GM21737 (cell line): ENCODE results near the gene MTHFS.
"Not testable (repeated sequence)": the region's sequence is repeated elsewhere in the genome, so short reads cannot be mapped to it uniquely, and the experiment has no call there.

Source experiments
- ATAC-seq: cut with Tn5 transposase; IDR thresholded peaks from one replicate; pipeline ENCODE4 v1.9.1; 2021; ENCODE audit warnings: mild to moderate bottlenecking, moderate library complexity; ENCODE audit not compliant: unreplicated experiment

MTHFS gene

DNA sequence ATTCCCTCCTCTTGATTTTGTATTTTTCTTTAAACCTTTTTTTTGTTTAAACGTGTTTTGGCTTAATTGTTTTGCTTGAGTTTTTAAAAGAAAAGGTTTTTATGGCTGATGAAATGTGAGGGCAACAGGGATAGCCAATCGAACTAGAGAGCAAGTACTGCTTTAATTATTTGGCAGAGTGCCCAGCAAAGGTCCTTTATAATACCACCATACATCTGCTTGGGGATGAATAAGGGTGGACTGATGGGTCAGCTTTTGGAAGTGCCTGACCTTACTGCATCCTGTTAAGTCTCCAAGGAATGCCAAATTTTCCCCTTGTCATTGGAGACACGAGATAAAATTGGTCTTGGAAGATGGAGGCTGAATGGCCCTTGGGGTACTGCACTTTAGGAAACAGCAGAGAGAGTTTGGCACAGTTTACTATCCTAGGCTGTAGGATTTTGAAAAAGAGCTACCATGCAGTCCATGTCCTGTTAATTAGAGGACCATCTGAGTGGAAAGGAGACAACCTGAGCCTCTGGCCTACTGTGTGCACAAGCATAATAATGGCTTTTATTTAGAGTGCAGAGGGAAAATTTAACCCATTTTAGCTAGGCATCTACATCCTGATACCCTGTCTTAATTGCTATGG is 19.8 kb upstream of the MTHFS start:
- ATAC-seq = no peak

DNA sequence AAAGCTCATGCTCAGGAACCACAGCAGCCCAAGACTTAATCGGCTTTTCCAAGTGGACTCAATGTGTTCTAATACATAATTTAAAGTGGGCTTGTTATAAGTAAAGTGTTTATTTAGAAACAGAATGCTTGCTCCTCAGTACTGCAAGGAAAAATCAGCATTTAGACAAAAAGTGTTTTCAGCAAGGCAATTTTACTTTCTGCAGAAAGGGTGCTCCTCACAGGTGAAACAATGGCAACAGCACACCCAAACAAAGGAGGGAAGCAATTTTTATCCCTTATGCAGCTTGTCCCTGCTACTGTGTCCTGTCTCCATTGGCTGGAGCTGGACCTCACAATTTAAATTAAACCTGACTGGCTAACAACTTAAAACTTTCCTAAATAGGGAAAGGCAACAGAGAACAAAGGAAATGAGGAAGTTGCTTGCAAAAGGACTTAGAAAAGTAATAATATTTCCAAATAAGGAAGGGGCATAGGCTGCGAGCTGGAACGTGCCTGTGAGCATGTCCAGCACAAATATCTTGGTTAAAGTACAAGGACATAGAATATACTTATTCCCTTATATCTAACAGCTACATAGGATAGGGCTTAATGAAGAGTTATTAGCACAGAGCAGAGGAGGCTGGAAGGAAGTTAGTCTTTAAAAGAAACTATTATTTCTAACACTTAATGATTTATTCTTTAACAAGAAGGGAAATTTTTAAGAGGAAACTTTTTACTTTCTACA is 19.1 kb upstream of the MTHFS start:
- not testable (repeated sequence) for ATAC-seq

DNA sequence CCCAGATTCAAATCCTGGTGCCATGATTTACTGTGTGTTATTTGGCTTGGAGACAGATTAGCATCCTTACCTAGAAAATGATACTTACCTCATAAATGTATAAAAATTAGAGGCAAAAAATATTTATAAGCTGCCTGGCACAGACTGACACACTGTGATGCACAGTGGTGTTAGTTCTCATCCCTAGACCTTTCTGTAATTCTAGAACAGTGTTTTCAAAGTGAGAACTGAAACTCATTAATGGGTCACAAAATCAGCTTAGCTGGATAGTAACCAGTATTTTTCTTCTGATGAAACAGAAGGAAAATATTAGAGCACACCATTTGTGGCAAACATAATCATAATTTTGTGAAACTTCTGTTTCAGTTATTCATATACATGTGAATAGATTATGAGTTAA is 17.9 kb upstream of the MTHFS start:
- no peak for ATAC-seq

DNA sequence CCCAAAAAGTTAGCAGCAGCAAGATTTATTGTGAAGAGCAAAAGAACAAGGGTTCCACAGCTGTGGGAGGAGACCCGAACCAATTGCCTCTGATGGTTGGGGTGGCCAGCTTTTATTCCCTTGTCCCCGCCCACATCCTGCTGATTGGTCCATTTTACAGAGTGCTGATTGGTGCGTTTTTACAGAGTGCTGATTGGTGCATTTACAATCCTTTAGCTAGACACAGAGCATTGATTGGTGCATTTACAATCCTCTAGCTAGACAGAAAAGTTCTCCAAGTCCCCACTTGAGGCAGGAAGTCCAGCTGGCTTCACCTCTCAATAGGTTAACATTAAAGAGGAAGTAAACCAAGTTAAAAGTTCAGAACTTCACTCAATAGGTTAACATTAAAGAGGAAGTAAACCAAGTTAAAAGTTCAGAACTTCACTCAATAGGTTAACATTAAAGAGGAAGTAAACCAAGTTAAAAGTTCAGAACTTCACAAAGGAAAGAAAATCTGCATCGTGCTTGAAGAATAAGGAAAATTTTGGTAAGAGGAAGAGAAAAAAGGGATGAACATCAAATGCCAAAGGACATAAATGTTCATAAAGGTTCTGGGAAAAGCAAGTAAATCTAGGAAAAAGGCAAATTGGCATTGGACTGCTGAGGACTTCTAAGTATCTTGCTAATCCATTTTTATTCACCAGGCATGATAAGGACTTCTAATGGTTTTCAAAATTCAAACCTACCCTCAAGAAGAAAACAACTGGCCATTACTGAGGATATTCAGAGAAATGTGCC is 12.9 kb upstream of the MTHFS start:
- peak; percentile 76 for ATAC-seq

DNA sequence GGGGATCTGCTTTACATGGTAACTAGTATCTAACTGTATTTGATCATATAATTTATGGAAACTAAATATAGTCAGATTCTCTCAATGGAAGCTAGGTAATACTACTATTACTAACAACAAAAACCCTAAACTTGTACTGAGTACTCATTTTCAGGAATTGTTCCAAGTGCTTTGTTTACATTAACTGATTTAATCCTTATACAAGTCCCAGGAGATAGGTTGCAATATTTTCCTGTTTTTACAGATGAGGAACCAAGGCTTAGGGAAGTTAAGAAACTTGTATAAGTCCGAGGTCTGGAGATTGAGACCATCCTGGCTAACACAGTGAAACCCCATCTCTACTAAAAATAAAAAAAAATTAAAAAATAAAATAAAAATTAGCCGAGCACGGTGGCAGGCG is 7.5 kb upstream of the MTHFS start:
- ATAC-seq = no peak

DNA sequence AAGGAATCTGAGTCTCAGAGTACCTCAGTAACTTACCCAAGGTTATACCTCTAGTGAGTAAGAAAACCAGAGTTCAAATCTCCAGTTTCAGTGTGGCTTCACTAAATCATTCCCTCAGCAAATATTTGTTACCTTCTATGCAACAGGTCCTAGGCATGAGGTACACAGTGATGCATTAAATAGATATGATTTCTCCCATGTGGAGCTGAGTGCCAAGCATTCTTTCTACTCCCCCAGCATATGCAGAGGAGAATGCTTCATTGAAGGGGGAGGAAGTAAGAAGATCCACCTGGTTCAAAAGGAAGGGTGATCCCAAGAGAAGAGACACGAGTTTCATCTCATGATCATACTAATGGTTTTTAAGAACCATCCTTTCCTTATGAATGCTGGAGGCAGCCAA is 6.8 kb upstream of the MTHFS start:
- ATAC-seq = no peak

DNA sequence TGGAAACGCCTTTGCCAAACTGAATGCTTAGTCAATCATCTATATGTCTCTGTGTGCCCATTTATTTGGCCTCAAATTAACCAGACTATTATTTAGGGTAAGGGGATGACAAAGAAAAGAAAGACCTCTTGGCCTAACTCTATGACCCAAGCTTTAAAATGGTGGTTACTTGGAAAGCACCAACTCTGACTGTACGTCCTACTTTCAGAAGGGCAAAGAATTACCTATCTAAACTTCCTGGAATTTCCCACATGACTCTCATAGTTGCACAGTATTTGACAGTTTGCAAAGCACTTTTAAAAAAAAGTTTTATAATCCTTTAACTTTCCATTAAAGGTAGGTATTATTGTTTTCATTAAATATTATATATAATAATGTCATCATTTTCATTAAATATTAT is 6.3 kb upstream of the MTHFS start:
- ATAC-seq = no peak

DNA sequence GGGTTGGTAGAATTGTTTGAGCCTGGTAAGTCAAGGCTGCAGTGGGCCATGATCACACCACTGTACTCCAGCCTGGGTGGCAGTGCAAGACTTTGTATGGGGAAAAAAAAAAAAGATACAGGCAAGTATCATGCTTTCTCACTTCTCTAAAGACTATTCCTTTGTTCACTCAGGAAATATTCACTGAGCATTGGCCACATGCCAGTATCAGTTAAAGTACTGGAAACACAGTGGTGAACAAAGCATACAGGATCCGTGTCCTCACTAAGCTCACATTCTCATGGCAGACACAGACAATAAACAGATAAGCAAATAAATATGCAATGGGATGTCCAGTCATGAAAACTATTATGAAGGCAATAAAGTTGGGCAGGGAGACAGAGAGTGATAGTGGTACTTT is 5.1 kb upstream of the MTHFS start:
- ATAC-seq = peak; percentile 44

DNA sequence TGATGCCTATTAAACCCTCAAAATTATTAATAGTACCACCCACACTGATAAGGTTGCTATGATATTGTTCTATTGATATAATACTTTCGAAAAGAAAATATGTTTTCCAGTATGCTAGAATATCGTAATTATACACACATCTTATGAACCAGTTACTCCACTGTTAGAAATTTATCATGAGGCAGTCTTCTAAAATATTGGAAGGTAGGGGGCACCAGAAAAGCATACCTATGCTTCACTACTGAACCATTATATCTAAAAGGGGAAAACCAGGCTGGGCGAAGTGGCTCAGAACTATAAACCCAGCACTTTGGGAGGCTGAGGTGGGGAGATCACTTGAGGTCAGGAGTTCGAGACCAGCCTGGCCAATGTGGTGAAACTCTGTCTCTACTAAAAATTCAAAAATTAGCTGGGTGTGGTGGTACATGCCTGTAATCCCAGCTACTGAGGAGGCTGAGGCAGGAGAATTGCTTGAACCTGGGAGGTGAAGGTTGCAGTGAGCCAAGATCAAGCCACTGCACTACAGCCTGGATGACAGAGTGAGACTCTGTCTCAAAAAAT is 4.1 kb upstream of the MTHFS start:
- not testable (repeated sequence) for ATAC-seq

DNA sequence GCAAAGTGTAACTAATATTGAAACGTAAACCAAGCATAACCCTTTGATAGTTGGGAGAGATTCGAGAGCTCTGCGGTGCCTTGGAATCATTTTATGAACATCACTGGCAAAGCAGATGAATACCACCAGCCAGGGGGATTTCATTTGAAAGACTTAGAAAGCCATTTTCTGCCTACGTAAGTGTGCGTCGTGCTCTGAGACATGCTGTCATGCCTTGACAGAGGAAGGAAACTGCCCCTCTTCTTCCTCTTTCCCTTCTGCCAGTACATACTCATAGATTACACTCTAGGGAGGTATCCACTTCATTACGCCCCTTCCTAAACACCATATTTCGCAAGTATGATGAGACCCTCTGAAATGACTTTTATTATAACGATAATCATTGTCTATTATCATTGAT is 3.3 kb upstream of the MTHFS start:
- no peak for ATAC-seq

DNA sequence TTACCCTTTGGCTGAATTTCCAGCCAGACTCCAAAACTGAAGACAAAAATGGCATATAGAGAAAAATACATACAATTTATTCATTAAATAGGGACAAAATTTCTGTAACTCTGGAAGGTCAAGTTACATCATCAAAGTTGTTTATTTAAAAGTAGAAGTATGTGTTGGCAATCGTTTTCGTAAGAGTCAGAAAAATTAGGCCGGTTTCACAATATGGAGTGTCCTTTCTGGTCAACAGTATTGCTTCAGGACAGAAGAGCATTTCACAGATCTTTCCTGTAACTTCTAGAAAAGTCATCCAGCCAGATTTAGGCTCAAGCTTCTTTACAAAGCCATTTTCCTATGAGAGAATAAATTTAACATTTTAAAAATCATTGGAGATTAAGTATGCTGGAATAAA is 2.0 kb upstream of the MTHFS start:
- not testable (repeated sequence) for ATAC-seq

DNA sequence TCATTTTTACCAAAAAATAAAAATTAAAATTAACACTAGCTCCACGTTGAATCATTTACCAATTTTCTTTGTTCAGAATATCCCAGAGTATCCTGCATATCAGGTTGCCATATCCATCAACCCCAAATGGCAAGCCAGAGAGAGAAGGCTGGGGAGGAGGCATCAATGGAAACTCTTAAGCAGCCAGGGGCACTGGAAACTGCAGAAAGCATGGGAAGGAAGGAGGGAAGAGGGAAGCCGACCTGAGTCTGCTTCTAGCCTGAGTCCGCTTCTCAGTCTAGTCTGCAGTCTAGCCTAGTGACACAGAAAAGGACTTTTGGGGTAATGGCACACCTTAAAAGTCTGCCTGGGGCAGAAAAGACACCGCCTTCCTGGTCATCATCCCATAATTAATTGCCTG is 1.6 kb upstream of the MTHFS start:
- ATAC-seq = no peak

DNA sequence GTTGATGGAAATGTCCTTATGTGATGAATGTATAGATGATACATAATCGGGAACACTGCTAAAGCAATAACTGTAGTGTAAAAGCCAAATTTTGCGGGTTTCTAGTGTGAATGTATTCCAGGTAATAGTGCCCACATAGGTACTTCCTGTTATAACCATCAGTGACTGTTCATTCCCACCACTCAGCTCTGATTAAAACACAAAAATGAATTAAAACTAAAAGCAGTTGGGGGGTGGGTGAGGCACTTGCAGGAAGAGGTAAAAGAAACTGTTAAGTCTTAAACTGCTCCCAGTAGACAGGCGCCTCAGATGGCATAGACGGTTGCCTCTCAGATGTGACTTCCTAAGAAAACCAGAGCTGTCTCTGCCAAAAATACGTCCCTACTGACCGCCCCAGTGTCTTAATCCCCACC is 893 bp upstream of the MTHFS start:
- ATAC-seq = no peak

DNA sequence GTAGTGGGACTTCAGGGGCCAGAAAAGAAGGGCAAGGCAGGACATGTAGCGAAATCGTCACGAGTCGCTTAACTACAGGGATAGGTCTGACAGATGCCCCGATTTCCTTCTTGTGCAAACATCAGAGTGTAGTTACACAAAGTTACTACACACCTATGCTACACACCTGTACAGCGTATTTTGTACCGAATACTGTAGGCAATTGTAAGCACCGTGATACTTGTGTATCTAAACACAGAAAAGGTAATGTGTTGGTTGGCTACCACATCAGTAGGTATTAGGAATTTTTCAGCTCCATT is 515 bp upstream of the MTHFS start:
- no peak for ATAC-seq

DNA sequence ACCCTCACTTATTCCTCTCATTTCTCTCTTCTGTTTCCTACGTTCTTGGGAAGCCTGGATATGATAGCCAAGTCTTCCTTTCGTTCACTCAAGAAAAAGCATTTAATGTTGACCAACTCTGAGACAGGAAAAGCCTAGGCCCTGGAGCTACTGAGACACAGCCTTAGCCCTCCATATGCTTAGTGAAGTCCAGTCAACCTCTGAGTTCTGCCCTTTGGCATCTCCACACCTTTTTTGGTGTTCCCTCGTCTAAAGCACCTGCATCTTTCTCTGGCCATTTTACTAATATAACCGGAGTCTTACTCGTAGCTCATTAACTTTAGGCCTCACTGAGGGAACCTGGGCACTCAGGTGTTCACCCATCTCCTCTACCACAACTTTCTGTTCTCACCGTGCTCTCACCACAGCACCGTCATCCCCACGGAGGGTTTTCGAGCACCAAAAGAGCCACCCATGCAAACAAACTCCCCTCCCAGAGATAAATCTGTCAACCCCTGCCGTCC is 632 bp downstream of the MTHFS start:
- peak; percentile 25 for ATAC-seq

DNA sequence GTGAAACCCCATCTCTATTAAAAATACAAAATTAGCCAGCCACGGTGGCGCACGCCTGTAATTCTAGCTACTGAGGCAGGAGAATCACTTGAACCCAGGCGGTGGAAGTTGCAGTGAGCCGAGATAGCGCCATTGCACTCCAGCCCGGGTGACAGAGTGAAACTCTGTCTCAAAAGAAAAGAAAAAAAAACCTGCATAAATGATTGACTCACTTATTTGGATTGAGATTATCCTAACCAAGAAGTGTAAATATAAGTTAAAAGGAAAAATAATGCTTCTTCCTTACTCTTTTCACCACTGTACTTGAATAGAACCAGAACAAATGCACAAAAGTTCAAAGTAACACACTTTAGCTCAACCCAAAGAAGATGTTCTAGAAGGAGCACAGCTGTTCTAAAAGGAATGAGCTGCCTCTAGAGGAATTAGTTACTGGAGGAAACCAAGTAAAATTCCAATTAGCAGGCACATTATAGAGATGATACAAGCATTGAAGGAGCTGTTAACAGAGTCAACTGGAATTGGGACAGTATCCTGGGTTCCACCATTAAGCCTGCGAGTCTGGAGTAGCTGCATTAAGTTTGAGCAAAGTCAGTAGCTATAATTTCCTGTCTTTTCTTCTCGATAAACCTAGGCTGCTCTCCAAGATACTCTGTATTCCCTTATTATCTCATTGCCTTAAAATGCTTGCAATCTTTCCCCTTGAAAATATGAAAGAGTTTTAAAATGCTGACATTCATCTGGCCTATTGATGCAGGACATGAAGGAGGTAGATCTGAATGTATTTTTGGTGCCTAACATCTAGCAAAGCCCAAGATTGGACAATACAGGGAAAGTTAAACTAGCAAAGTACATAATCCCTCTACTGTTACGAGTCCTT is 9.5 kb downstream of the MTHFS start:
- no peak for ATAC-seq

DNA sequence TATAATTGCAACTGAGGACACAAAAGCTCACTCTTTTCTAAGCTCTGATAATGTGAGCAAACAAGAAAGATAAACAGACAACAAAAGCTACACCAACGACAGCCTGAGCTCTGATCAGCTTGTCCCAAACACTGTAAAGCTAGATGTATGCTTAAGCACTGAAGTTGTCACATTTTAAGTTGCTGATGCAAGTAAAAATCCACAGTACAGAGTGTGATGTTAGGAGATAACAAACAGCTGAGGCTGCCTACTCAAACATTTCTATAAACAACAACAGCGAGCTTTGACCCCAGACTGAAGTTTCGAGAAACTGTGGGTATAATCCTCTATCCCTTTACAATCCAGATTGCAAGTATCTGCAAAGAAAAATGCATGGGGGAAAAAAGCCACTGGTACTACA is 10.7 kb downstream of the MTHFS start:
- no peak for ATAC-seq

DNA sequence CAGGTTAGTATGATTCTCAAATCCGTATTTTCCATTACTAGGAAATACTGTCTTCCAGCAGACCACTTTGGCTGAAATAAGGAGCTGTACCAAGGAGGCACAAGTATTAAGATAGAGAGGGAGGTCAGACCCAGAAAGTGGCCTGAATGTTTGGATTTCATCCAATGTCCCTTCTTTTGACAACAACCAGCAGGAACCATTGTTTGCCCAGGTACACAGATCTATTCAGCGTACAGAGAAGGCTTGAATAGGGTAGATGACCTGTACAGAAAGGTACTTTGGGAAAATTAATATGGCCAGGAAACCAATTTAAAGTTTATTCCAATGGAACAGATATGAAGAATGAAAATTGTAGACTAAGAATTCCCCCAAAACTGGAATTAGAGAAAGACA is 12.6 kb downstream of the MTHFS start:
- no peak for ATAC-seq

DNA sequence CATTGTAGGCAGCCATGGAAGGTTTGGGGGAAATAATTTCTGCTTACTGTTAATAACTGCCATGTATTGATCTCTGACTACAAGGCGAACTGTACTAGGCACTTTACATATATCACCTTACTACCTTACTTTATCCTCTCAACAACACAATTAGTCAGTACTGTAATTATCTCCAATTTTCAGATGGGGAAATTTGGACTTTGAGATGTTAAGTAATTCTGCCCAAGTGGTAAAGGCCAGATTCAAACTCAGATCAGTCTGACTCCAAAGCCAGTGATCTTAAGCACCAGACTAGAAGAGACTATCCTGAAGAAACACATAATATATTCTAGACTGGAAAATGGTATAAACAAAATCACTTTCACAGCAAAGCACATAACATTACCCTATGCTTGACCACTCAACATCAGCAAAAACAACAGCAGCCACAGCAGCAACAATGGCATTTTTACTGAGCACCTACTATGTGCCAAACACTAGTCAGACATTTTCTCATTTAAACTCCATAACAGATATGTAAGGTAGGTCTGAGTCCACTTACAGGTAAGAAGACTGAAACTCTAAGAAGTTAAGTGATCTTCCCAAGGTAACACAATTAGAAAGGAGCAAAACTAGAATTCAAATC is 13.1 kb downstream of the MTHFS start:
- no peak for ATAC-seq

DNA sequence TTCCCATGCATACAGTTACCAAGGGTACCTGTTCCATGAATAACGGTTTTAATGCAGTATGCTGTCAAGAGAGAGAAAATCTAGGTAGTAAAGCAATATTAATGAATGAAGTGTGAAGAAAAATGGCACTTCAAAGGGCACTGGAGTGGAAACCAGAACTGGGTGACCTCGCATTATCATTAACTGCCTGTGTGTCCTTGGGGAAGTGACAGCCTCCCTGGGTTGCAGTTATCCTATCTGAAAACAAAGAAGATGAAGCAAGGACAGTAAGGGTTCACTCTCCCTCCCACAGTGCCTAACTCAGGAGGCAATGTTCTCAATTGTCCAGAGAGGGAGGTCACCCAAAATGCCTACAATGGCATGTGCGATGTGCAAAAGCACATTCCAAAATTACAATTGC is 15.1 kb downstream of the MTHFS start:
- ATAC-seq = no peak
